HG03060 (cell line): ENCODE results near the gene POLD1.
"Not testable (repeated sequence)": the region's sequence is repeated elsewhere in the genome, so short reads cannot be mapped to it uniquely, and the experiment has no call there.

ENCODE experiments used
- ATAC-seq: cut with Tn5 transposase; IDR thresholded peaks from one replicate; pipeline ENCODE4 v1.9.1; 2021; ENCODE audit warnings: low read depth, moderate number of reproducible peaks; ENCODE audit not compliant: unreplicated experiment

The POLD1 gene

DNA sequence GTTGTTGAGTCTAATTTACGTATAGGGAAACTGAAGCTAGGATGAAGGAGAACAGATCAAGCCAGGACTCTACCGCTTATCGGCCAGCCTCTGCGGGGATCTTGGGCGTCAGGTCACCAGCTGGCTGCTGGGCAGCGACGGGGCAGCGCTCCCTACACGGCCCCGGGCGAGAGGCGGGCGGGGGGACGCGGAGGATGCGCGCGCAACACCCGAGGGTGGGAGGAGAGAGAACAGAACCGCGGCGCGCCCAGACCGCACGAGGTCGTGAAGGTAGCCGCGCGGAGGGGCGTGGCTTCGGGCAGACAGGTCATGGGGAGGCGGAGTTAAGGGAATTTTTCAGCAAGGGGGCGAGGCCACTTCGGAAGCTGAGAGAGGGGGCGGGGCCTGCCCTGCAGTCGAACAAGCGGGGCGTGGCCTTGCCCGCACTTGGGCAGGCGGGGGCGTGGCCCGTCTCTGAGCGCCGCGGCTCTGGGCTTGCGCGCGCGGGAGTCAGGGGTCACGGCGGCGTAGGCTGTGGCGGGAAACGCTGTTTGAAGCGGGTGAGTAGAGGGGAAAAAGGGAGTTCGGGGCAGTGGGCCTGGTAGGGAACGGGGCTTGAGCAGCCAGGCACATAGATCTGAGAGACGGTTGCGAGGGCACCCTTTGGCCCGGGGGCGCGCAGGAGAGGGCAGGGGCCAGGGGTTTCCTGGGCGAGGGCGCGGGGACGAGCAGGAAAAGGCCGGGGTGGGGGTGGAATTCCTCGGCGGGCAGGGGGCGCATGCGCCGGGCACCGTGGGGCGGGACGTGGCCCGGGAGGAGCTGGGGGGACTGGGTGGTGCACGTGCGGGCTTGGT is at the start of gene POLD1:
Gene POLD1, plus strand, starts transcription at position 496 of the 833 bp plus-strand sequence. CDS start 14,505 bp downstream, outside the sequence.
- ATAC-seq = peak; percentile 72

DNA sequence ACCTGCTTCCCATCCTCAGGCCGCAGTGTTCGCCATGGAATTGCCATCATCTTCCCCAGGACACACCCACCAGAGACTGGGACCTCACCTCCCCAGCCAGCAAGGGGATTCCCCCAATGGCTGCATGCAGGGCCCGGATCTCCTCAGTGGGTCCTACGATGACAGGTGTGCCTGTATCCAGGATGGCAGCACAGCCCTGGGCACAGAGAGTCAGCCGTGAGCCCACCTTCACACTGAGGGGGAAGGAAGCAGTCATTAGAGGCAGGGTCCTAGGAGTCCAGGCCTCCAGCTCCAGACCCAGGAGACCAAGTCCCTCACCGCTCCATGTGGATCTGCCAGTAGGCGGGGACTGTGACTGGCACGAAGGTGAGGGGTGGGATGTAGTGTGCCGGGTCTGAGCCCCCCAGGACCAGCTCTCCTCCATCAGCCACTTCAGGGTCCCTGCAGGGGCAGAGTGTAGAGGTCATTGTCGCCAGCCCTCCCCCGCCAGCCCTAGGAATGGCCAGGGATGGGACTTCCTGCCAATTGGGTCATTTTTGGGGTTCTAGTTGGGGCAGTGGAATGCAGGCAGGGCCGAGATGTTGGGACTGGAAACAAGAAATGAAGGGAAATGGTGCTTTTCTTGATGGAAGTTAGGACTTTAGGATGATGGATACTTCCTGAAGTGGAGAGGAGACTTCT is 49.3 kb upstream of the POLD1 start:
- ATAC-seq = no peak

DNA sequence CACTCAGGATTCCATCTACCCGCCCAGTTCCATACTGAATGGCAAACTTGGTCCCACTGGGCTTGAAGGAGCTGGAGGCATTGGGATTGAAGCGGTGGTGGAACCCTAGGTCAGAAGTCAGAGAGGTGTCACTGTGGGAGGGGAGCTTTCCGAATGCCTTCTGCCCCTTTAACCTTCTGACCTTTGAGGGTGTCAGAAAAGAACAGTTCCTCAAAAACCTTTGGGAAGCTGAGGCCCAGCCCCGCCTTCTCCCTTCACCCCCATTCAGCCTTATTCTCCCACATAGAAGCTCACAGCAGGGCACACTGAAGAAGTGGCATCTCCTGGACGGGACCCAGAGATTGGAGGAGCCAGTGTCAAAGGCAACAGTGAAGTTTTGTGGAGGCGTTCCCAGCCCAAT is 47.1 kb upstream of the POLD1 start:
- ATAC-seq = not testable (repeated sequence)

DNA sequence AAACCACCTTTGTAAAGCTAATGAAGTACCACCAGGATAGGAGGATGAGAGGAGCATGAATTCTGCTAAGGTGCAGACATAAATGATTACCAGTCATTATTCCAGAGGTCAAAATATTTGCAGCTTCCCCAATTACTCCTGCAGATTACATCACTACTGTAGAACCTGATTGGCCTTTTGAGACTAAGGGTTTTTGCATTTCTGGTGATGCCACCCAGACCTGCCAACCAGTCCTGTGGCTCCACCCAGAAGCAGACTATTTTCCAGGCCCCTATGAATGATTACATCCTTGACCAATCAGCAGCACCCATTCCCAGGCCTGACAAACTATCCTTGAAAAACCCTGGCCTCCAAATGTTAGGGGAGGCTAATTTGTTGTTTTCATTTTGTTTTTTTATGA is 43.8 kb upstream of the POLD1 start:
- no peak for ATAC-seq

- peak; percentile 65 for ATAC-seq
Measured at GRCh38 chr19:50341091-50341564, 43.0 kb upstream of the POLD1 start.

DNA sequence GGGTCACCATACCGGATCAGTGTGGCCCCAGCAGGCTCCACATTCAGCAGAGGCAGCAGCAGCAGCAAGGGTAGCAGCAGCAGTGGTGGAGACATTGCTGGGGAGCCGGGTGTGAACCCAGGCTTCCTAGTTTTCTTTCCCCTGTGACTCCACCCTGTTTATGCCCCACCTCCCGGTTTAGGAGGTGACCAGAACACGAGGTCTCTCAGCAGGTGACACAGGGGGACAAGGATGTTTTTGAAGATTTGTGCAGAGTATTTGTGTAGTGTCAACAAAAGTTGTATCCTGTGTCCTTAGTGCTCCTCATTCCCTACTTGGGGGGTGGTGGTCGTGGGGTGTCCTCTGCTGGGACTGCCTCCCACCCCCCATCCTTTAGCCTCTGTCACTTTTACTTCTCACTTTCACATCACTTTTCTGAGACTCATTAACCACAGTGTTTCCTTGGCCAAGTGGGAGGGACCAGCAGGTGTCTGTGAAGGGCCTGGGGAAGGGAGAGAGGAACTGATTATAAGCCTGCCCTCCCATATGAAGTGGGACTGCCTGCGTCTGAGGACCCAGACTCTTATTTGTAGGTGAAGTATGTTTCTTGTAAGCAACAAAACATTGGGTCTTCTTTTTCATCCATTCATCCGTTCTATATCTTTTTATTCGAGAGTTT is 39.4 kb upstream of the POLD1 start:
- no peak for ATAC-seq

- ATAC-seq = not testable (repeated sequence)
Measured at GRCh38 chr19:50347089-50347581, 37.0 kb upstream of the POLD1 start.

- no peak for ATAC-seq
Measured at GRCh38 chr19:50349277-50350057, 34.7 kb upstream of the POLD1 start.

GRCh38 chr19:50352242-50352641 is 31.9 kb upstream of the POLD1 start:
- no peak for ATAC-seq

DNA sequence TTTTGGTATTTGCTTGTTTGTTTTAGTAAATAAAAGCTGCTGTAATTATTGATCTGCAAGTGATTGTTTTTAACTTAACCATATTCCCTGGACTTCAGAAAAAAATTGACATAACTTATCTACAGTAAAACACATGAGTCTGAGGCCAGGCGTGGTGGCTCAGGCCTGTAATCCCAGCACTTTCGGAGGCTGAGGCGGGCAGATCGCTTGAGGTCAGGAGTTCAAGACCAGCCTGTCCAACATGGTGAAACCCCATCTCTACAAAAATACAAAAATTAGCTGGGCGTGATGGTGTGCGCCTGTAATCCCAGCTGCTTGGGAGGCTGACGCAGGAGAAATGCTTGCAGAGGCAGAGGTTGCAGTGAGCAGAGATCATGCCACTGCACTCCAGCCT is 30.7 kb upstream of the POLD1 start:
- not testable (repeated sequence) for ATAC-seq

- no peak for ATAC-seq
Measured at GRCh38 chr19:50356691-50357177, 27.4 kb upstream of the POLD1 start.

GRCh38 chr19:50357178-50358100 is 26.7 kb upstream of the POLD1 start:
- no peak for ATAC-seq

GRCh38 chr19:50358483-50359327 is 25.4 kb upstream of the POLD1 start:
- no peak for ATAC-seq

- ATAC-seq = no peak
Measured at GRCh38 chr19:50359328-50359818, 24.8 kb upstream of the POLD1 start.

GRCh38 chr19:50361290-50362029 is 22.7 kb upstream of the POLD1 start:
- no peak for ATAC-seq

GRCh38 chr19:50362030-50362412 is 22.1 kb upstream of the POLD1 start:
- no peak for ATAC-seq

- no peak for ATAC-seq
Measured at GRCh38 chr19:50362656-50363424, 21.3 kb upstream of the POLD1 start.
